Osteoblast (primary cell): Measurements from ENCODE around the gene BBX. TPM values are rescaled to one million over a fixed set of nuclear protein-coding genes. Genes with fewer than 3 reads are reported as not detected.
A peak's percentile ranks its signal among the peaks of the same experiment; 100 is the strongest.

Experiments
- DNase-seq: peaks from one replicate; pipeline ENCODE4 v3.0.0; 2011; ENCODE audit warnings: low spot score, mixed read lengths; ENCODE audit not compliant: insufficient read length; ENCODE audit errors: missing footprints
- H2AFZ ChIP-seq: 2 replicates; pipeline ENCODE4 v1.6.0; 2011; ENCODE audit warnings: mild to moderate bottlenecking, low read length
- H3K27ac ChIP-seq: 2 replicates; pipeline ENCODE4 v1.5.1; 2011; ENCODE audit warnings: mild to moderate bottlenecking, low read depth, low read length, moderate library complexity
- H3K27me3 ChIP-seq: 2 replicates; pipeline ENCODE4 v1.6.0; 2012; ENCODE audit warnings: mild to moderate bottlenecking, control low read depth, inconsistent platforms, low read length, moderate library complexity; ENCODE audit not compliant: insufficient read depth
- H3K36me3 ChIP-seq: 2 replicates; pipeline ENCODE4 v1.5.1; 2011; ENCODE audit warnings: mild to moderate bottlenecking, low read length, control low read depth, moderate library complexity; ENCODE audit not compliant: insufficient read depth
- H3K4me1 ChIP-seq: 2 replicates; pipeline ENCODE4 v1.5.1; 2011; ENCODE audit warnings: mild to moderate bottlenecking, low read length, control low read depth, moderate library complexity; ENCODE audit not compliant: insufficient read depth
- H3K4me2 ChIP-seq: 2 replicates; pipeline ENCODE4 v1.6.0; 2011; ENCODE audit warnings: mild to moderate bottlenecking, low read length; ENCODE audit not compliant: insufficient read depth
- H3K4me3 ChIP-seq: fragments of 200-600 bp; sonication (generic); 3 replicates; pipeline ENCODE4 v1.5.1; 2012; ENCODE audit warnings: mild to moderate bottlenecking, low read length, inconsistent platforms; ENCODE audit not compliant: insufficient read depth
- H3K79me2 ChIP-seq: 2 replicates; pipeline ENCODE4 v1.6.0; 2012; ENCODE audit warnings: mild to moderate bottlenecking, low read length, control low read depth, inconsistent platforms; ENCODE audit not compliant: insufficient read depth
- H3K9me3 ChIP-seq: 2 replicates; pipeline ENCODE4 v1.5.1; 2011; ENCODE audit warnings: low read depth, low read length, control low read depth
- H4K20me1 ChIP-seq: 2 replicates; pipeline ENCODE4 v1.6.0; 2012; ENCODE audit warnings: mild to moderate bottlenecking, low read length, control low read depth; ENCODE audit not compliant: insufficient read depth
- CTCF ChIP-seq: IDR thresholded peaks from 2 replicates; pipeline ENCODE4 v1.5.1; 2011; ENCODE audit warnings: mild to moderate bottlenecking, low read depth, low read length, moderate library complexity; ENCODE audit errors: extremely low read depth
- total RNA-seq: library from RNA; depleted of rRNA; stranded (reverse); fragments of >200 nt; gene quantifications from 2 replicates; pipeline ENCODE4 v1.2.3, GENCODE V29; 2012

The BBX gene
- total RNA-seq, 1 donor: 66.6 TPM

DNA sequence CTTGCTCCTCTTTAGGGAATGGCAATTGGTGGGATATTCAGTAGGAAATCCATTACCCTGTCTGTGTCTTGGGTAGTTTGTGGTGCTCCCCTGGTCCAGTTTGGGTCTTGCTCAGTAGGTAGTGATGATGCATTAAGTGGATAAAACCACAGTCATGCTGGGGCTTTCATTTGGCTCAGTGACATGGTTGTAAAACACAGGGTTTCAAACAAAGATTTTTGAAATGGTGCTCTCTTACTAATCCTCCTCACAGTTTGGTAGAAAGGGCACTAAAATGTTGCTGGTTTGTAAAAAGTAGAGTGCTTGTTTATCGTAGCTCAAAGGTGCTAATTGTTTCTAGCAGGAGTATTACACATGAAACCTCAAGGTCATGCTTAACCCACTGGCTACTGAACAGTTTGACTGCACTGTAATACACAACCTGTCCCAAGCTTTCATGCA, 22.9 kb downstream of the BBX start:
- peaks cover 4% of the 10 kb centered on the region for H3K4me1 ChIP-seq
- peaks cover 27% of the 10 kb centered on the region for H4K20me1 ChIP-seq
- no peak for TF ChIP-seq CTCF
- H3K27me3 ChIP-seq: no peaks in the 10 kb centered on the region
- no peaks in the 10 kb centered on the region for H3K36me3 ChIP-seq
- H3K4me3 ChIP-seq: no peak overlapping the region
- peak; percentile 36 for DNase-seq
- H2AFZ ChIP-seq: no peak overlapping the region
- H3K4me2 ChIP-seq: no peak overlapping the region
- H3K27ac ChIP-seq: no peak overlapping the region
- H3K9me3 ChIP-seq: peaks cover 2% of the 10 kb centered on the region
- peaks cover 17% of the 10 kb centered on the region for H3K79me2 ChIP-seq

GRCh38 chr3:107548601-107549000, 25.8 kb downstream of the BBX start:
- no peak overlapping the region for H3K4me2 ChIP-seq
- DNase-seq: no peak
- H3K9me3 ChIP-seq: peaks cover 2% of the 10 kb centered on the region
- H3K27me3 ChIP-seq: no peaks in the 10 kb centered on the region
- no peak for TF ChIP-seq CTCF
- H3K27ac ChIP-seq: no peak overlapping the region
- H3K4me1 ChIP-seq: peaks cover 4% of the 10 kb centered on the region
- H3K36me3 ChIP-seq: no peaks in the 10 kb centered on the region
- H2AFZ ChIP-seq: no peak overlapping the region
- peaks cover 17% of the 10 kb centered on the region for H3K79me2 ChIP-seq
- peaks cover 23% of the 10 kb centered on the region for H4K20me1 ChIP-seq
- no peak overlapping the region for H3K4me3 ChIP-seq

DNA sequence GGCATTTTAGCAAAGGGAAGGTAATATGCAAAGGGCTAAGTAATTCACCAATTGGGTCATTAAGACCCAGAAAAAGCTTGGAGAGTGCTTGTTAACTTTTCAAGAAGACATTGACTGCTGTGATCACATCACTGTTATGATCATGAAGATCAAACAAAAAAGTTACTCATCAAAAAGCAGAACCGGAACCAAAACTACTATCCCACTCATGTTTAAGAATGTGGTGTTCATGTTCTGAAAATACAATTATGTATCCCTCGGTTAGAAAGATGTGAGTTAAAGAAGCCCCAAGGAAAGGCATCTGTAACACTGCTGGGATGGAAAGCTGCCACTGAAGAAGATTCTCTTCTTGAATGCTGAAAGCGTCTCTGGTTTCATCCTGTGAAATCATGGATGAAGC, 32.6 kb downstream of the BBX start:
- Histone ChIP-seq H3K4me2 (no peak overlapping the region), H2AFZ (no peak overlapping the region), H3K27me3 (no peaks in the 10 kb centered on the region), H3K27ac (no peak overlapping the region), H3K79me2 (peaks cover 10% of the 10 kb centered on the region), H3K9me3 (no peaks in the 10 kb centered on the region), H3K4me1 (no peaks in the 10 kb centered on the region), H3K4me3 (no peak overlapping the region), H4K20me1 (peaks cover 16% of the 10 kb centered on the region), H3K36me3 (no peaks in the 10 kb centered on the region)
- TF ChIP-seq CTCF: no peak
- DNase-seq: no peak

DNA sequence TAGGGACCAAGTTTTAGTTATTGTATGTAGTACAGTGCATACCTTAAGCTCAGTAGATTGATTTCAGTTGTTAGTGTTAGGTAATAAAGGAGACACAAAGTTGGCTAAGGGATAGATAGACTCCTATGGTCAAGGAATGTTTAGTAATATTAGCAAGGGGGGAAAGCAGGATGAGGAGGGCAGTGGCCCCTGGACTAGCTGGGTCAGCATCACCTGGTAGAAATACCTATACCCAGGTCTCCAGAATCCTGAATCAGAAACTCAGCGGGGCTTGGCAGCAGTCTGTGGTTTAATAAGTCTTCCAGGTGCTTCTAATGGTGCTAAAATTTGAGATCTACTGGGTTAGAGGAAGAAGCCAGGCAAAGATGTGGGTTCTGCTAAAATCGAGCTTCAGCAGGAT, 35.0 kb downstream of the BBX start:
- H3K36me3 ChIP-seq: no peaks in the 10 kb centered on the region

More for the DNA sequence above, 35.0 kb downstream of the BBX start:
- TF ChIP-seq CTCF: no peak
- no peak overlapping the region for H3K27ac ChIP-seq
- H3K79me2 ChIP-seq: peaks cover 7% of the 10 kb centered on the region
- no peak overlapping the region for H3K4me2 ChIP-seq
- H4K20me1 ChIP-seq: peaks cover 12% of the 10 kb centered on the region
- no peak overlapping the region for H3K4me3 ChIP-seq
- H2AFZ ChIP-seq: no peak overlapping the region
- no peaks in the 10 kb centered on the region for H3K4me1 ChIP-seq
- no peak for DNase-seq
- no peaks in the 10 kb centered on the region for H3K9me3 ChIP-seq
- no peaks in the 10 kb centered on the region for H3K27me3 ChIP-seq
